Gastrocnemius medialis (tissue), 4 donors: ENCODE results near the gene CT47C1. TPM values are rescaled to one million over a fixed set of nuclear protein-coding genes. Genes with fewer than 3 reads are reported as not detected.

Source experiments
- ATAC-seq, 2 donors: fragments of 150-250 bp; one replicate each; pipeline ENCODE4 v1.9.1; 2016
- DNase-seq, 2 donors: peaks; one replicate each; pipeline ENCODE4 v3.0.0-alpha.2; 2019
- H3K27ac ChIP-seq, 4 donors: fragments of 200-600 bp; sonication (generic); 1 replicate in 1 of 4; 2 replicates in 3 of 4; pipeline ENCODE4 v1.5.1; 2016 to 2018; ENCODE audit warnings: mild to moderate bottlenecking in 2 of 4, moderate library complexity in 1 of 4
- H3K27me3 ChIP-seq, 3 donors: fragments of 200-600 bp; sonication (generic) in 2 of 3; 1 replicate in 1 of 3; 2 replicates in 2 of 3; pipeline versions ENCODE4 v1.5.1 to v1.6.0; 2016 to 2019; ENCODE audit warnings: mild to moderate bottlenecking in 1 of 3, moderate library complexity in 1 of 3
- H3K36me3 ChIP-seq, 2 donors: fragments of 200-600 bp; sonication (generic) in 1 of 2; one replicate each; pipeline ENCODE4 v1.5.1; 2017 to 2018
- H3K4me1 ChIP-seq, 2 donors: fragments of 200-600 bp; sonication (generic) in 1 of 2; one replicate each; pipeline ENCODE4 v1.5.1; 2016 to 2017; ENCODE audit warnings: mild to moderate bottlenecking in 2 of 2
- H3K4me3 ChIP-seq, 4 donors: fragments of 200-600 bp; sonication (generic) in 3 of 4; 1 replicate in 1 of 4; 2 replicates in 3 of 4; pipeline ENCODE4 v1.5.1; 2016 to 2019; ENCODE audit warnings: mild to moderate bottlenecking in 2 of 4
- H3K9me3 ChIP-seq, 3 donors: fragments of 200-600 bp; sonication (generic) in 2 of 3; 1 replicate in 1 of 3; 2 replicates in 2 of 3; pipeline ENCODE4 v1.5.1; 2016 to 2019
- CTCF ChIP-seq, 5 experiments: fragments of 450-650 bp in 3 of 5; fragments of 200-600 bp in 2 of 5; sonication (generic) in 2 of 5; IDR thresholded peaks in 4 of 5; conservative IDR thresholded peaks in 1 of 5; 1 replicate in 4 of 5; 2 replicates in 1 of 5; pipeline ENCODE4 v1.5.1; 2016 to 2019; ENCODE audit warnings: antibody characterized with exemption in 5 of 5, mild to moderate bottlenecking in 3 of 5, moderate library complexity in 3 of 5
- POLR2A ChIP-seq, 2 donors: fragments of 450-650 bp; IDR thresholded peaks; one replicate each; pipeline ENCODE4 v1.6.1; 2017; ENCODE audit warnings: antibody characterized with exemption in 2 of 2, mild to moderate bottlenecking in 2 of 2, moderate library complexity in 2 of 2
- in situ Hi-C, 4 donors: fragments of 200-750 bp; cut with MboI; loops; one replicate each; pipeline versions ENCODE4 v1.15.0 to v1.8.0; 2017; ENCODE audit warnings: low sequenced_read_pairs in 4 of 4
- intact Hi-C: fragments of 100-400 bp; cut with DNase I; formaldehyde crosslinking; loops from one replicate; pipeline ENCODE4 v1.15.1; 2023; ENCODE audit warnings: low total_unique reads
- total RNA-seq, 4 donors: library from RNA; depleted of rRNA; stranded (reverse); fragments of >200 nt; gene quantifications; one replicate each; pipeline versions ENCODE4 v1.1.0 to v1.2.3, GENCODE V29; 2016

Gene CT47C1
- total RNA-seq, 4 donors from 2014 or later = not detected

- TF ChIP-seq POLR2A (IDR thresholded peaks at IDR 0.05) (no peak), CTCF (IDR thresholded peaks at IDR 0.05 in 4 of 5, conservative IDR thresholded peaks at IDR 0.05 in 1 of 5) (no peak)
- intact Hi-C loops = loop anchor here (1.0 kb wide), 1 partner anchor 16 kb away; no protein-coding TSS in a partner anchor
- in situ Hi-C loops = no loop called here
- no peak for ATAC-seq
- Histone ChIP-seq H3K4me3 (no peak overlapping the region), H3K27ac (no peak overlapping the region), H3K27me3 (no peaks in the 10 kb centered on the region), H3K4me1 (no peaks in the 10 kb centered on the region), H3K9me3 (no peaks in the 10 kb centered on the region), H3K36me3 (no peaks in the 10 kb centered on the region)
- no peak for DNase-seq
Measured at GRCh38 chrX:119089619-119090018, 16.8 kb downstream of the CT47C1 start.

- TF ChIP-seq CTCF (IDR thresholded peaks at IDR 0.05 in 4 of 5, conservative IDR thresholded peaks at IDR 0.05 in 1 of 5) (no peak), POLR2A (IDR thresholded peaks at IDR 0.05) (no peak)
- Histone ChIP-seq H3K4me1 (no peaks in the 10 kb centered on the region), H3K4me3 (no peak overlapping the region), H3K27me3 (no peaks in the 10 kb centered on the region), H3K36me3 (no peaks in the 10 kb centered on the region), H3K9me3 (no peaks in the 10 kb centered on the region), H3K27ac (no peak overlapping the region)
- DNase-seq (no peak), ATAC-seq (no peak)
- in situ Hi-C loops (no loop called here), intact Hi-C loops (no loop called here)
Measured at GRCh38 chrX:119090627-119091026, 17.8 kb downstream of the CT47C1 start.

GRCh38 chrX:119093991-119094735 is 21.4 kb downstream of the CT47C1 start:
- TF ChIP-seq CTCF (IDR thresholded peaks at IDR 0.05 in 4 of 5, conservative IDR thresholded peaks at IDR 0.05 in 1 of 5) (no peak), POLR2A (IDR thresholded peaks at IDR 0.05) (no peak)
- DNase-seq = no peak
- no peak overlapping the region for H3K4me3 ChIP-seq
- no peaks in the 10 kb centered on the region for H3K4me1 ChIP-seq
- no peak for ATAC-seq
- H3K36me3 ChIP-seq = no peaks in the 10 kb centered on the region
- no peaks in the 10 kb centered on the region for H3K9me3 ChIP-seq
- in situ Hi-C loops (no loop called here), intact Hi-C loops (no loop called here)
- H3K27ac ChIP-seq = no peak overlapping the region
- H3K27me3 ChIP-seq = no peaks in the 10 kb centered on the region

- TF ChIP-seq CTCF (IDR thresholded peaks at IDR 0.05 in 4 of 5, conservative IDR thresholded peaks at IDR 0.05 in 1 of 5) = no peak
- TF ChIP-seq POLR2A (IDR thresholded peaks at IDR 0.05) = no peak
- intact Hi-C loops (no loop called here), in situ Hi-C loops (no loop called here)
- ATAC-seq (no peak), DNase-seq (no peak)
- Histone ChIP-seq H3K27me3 (no peaks in the 10 kb centered on the region), H3K4me1 (no peaks in the 10 kb centered on the region), H3K36me3 (no peaks in the 10 kb centered on the region), H3K4me3 (no peak overlapping the region), H3K9me3 (no peaks in the 10 kb centered on the region), H3K27ac (no peak overlapping the region)
Measured at GRCh38 chrX:119094819-119095218, 22.0 kb downstream of the CT47C1 start.

GRCh38 chrX:119095936-119096335 is 23.1 kb downstream of the CT47C1 start:
- Histone ChIP-seq H3K27ac (no peak overlapping the region), H3K9me3 (no peaks in the 10 kb centered on the region), H3K4me3 (no peak overlapping the region), H3K4me1 (no peaks in the 10 kb centered on the region), H3K36me3 (no peaks in the 10 kb centered on the region), H3K27me3 (no peaks in the 10 kb centered on the region)
- TF ChIP-seq CTCF (IDR thresholded peaks at IDR 0.05 in 4 of 5, conservative IDR thresholded peaks at IDR 0.05 in 1 of 5) (no peak), POLR2A (IDR thresholded peaks at IDR 0.05) (no peak)
- in situ Hi-C loops (no loop called here), intact Hi-C loops (no loop called here)
- DNase-seq = no peak
- no peak for ATAC-seq
